B cell (primary cell): Measurements from ENCODE around the gene ANAPC5.

Experiments used
- EZH2 ChIP-seq: IDR thresholded peaks from 2 replicates; pipeline ENCODE4 v1.6.1; 2012; ENCODE audit warnings: borderline replicate concordance, low read depth, mild to moderate bottlenecking, moderate library complexity, low read length; ENCODE audit not compliant: insufficient read depth, poor library complexity, severe bottlenecking
- TF ChIP-seq, protein P1 (sequence below): fragments of 200-600 bp; IDR thresholded peaks from one replicate; pipeline ENCODE4 v1.8.0; 2022; ENCODE audit warnings: antibody characterized with exemption, mild to moderate bottlenecking

DNA sequence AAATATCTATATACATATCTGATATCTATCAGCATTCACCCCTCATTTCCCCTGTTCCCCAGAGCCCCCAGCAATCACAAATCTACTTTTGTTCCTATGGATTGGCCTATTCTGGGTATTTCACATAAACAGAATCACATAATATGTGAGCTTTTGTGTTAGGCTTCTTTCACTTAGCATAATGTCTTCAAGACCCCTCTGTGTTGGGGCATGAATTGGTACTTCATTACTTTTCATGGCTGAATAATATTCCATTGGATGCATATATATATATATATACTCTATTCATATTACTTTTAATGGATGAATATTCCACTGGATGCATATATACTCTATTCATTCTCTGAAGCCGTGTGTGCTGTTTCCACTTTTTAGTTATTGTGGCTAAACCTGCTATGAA, 84.4 kb downstream of the ANAPC5 start:
- TF ChIP-seq, protein P1, sequence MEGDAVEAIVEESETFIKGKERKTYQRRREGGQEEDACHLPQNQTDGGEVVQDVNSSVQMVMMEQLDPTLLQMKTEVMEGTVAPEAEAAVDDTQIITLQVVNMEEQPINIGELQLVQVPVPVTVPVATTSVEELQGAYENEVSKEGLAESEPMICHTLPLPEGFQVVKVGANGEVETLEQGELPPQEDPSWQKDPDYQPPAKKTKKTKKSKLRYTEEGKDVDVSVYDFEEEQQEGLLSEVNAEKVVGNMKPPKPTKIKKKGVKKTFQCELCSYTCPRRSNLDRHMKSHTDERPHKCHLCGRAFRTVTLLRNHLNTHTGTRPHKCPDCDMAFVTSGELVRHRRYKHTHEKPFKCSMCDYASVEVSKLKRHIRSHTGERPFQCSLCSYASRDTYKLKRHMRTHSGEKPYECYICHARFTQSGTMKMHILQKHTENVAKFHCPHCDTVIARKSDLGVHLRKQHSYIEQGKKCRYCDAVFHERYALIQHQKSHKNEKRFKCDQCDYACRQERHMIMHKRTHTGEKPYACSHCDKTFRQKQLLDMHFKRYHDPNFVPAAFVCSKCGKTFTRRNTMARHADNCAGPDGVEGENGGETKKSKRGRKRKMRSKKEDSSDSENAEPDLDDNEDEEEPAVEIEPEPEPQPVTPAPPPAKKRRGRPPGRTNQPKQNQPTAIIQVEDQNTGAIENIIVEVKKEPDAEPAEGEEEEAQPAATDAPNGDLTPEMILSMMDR, result no peak
- no peak for TF ChIP-seq EZH2
